Endothelial cell of hepatic sinusoid (primary cell): ENCODE data around the gene AGAP1.

Source experiments
- in situ Hi-C: cut with HindIII; loops from 2 replicates; pipeline ENCODE4 v1.10.0; 2017; ENCODE audit warnings: low sequenced_read_pairs

The AGAP1 gene

DNA sequence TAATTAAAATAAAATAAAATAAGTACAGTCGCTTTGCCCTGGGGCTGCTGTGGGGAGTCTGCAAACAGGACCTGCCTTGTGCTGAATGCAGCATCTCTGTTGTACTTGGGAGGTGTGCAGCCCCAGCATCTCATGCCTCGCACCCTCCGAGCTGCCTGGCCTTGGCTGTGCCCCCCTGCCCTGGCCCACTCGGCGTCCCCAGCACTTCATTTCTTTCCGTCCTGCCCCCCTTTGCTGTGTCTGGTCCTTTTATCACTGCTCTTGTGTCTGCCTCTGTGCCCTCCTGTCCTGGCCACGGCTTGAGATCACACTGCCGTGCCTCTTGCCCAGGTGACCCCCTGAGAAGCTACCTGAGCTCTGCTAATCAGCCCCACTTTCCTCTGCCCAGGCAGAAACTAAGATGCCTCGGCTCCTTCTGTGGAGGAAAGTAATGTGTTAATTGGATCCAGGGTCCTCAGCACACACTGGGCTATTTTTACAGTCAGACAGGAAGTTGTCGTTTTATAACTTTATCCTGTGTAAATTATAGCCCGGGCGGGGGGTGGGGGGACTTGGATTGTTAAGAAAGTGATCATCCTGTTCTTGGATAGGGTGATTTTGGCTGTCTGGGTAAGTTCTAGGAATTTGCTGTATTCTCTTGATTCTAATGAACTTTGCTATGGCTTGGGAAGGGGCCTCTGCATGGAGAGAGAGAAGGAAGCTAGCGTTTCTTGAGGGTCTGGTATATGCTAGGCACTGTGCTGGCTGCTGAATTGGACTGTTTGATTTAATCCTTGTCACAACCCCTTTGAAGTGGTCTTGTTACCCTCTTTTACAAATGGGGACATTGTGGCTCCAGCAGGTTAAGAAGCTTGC lies 69.4 kb downstream of the AGAP1 start:
- in situ Hi-C loops, result no loop called here

GRCh38 chr2:235564066-235564465 lies 70.2 kb downstream of the AGAP1 start:
- in situ Hi-C loops, result no loop called here

DNA sequence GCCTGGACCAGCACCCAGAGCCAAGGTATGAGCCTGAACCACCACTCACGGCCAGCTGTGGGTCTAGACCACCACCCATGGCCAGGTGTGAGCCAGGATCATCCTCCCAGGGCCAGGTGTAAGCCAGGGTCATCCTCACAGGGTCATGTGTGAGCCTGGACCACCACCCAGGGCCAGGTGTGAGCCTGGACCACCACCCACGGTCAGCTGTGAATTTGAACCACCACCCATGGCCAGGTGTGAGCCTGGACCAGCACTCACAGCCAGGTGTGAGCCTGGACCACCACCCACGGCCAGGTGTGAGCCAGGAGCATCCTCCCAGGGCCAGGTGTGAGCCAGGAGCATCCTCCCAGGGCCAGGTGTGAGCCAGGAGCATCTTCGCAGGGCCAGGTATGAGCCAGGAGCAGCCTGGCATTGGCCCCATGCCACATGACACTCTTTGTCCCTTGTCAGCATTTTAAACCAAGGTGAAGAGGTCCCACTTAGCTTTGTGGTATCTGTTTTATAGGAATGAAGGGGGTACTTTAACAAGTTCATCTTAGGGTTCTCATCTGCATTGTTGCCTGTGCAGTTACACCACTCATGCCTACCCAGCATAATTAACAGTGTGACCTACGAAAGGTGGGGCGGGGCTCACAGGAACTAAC lies 71.2 kb downstream of the AGAP1 start:
- in situ Hi-C loops, result loop anchor here (5.0 kb wide), 2 partner anchors 68 to 128 kb away; no protein-coding TSS in a partner anchor

DNA sequence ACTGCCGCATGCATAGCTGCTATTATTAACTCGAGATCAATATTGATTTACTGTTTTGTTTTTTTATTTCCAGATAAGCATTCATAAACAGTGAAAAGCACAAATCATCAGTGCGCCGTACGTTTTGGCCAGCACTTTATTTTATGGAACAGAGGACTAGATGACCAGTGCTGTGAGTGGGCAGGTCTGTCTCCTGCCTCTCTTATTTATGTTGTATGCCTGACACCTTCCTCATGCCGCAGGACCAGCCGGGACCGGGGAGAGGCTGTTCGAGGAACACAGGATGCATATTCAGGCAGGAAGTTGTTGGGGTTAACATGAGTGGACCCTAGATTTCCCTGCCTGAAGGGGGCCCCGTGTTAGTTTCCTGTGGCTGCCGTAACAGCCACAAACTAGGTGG lies 72.6 kb downstream of the AGAP1 start:
- in situ Hi-C loops, result loop anchor here (5.0 kb wide), 2 partner anchors 69 to 129 kb away; no protein-coding TSS in a partner anchor

- in situ Hi-C loops, result loop anchor here (5.0 kb wide), 2 partner anchors 70 to 130 kb away; no protein-coding TSS in a partner anchor
Measured at GRCh38 chr2:235566931-235567495, 73.2 kb downstream of the AGAP1 start.

DNA sequence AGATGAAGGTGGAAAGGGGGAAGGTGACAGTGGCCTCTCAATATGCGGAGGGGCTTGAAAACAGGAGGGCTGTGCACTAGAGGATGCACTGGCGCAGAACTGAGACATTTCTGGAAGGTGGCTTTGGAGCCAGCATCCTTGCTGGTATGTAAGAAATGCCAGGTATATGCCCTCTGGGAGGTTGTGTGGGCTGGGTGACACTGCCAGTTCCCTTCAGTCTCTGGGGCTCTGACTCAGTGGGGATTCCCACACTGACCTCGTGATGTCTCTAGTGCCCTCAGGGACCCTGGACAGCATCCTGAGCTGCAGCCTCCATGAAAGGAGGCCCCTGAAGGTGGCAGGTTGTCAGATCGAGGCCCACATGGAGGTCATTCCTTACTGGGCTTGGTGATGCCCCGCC lies 74.0 kb downstream of the AGAP1 start:
- in situ Hi-C loops, result loop anchor here (5.0 kb wide), 2 partner anchors 71 to 131 kb away; no protein-coding TSS in a partner anchor

DNA sequence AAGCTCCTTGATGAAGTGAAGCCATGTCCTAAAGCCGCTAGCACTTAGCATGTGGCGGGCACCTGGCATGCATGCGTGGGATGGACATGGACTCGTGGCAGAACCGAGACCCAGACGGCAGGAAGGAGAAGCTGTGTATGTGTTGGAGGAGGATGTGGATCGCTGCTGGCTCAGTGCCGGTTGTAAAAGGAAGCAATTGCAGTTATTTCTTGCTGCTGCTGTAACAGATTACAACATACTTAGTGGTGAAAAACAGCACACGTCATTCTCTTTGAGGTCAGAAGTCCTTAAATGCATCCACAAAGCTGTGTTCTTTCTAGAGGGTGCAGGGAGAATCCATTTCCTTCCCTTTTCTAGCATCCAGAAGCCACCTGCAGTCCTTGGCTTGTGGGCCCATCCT lies 74.6 kb downstream of the AGAP1 start:
- in situ Hi-C loops, result loop anchor here (5.0 kb wide), 2 partner anchors 71 to 131 kb away; no protein-coding TSS in a partner anchor

- in situ Hi-C loops, result loop anchor here (5.0 kb wide), 2 partner anchors 73 to 133 kb away; no protein-coding TSS in a partner anchor
Measured at GRCh38 chr2:235569837-235570236, 76.0 kb downstream of the AGAP1 start.

GRCh38 chr2:235570256-235570655 lies 76.4 kb downstream of the AGAP1 start:
- in situ Hi-C loops, result no loop called here

GRCh38 chr2:235570966-235571692 lies 77.3 kb downstream of the AGAP1 start:
- in situ Hi-C loops, result no loop called here

DNA sequence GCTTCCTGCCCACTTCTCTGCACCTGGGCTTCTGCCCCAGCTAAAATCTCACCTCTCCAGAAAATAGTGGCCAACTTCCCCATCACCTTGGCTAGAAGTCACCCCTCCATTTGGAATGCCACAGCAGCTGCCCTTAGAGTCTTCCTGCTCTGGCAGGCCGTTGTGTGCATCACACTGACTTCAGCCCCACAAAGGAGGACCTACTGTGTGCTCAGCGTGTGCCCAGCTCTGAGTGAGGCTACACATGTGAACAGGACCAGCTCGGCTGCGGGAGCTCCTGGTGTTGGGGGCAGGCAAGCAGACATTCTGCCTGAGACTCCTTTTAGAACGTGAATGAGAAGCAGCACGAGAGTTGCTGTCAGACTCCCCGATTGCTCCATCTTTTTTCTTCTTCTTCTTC lies 78.7 kb downstream of the AGAP1 start:
- in situ Hi-C loops, result no loop called here

DNA sequence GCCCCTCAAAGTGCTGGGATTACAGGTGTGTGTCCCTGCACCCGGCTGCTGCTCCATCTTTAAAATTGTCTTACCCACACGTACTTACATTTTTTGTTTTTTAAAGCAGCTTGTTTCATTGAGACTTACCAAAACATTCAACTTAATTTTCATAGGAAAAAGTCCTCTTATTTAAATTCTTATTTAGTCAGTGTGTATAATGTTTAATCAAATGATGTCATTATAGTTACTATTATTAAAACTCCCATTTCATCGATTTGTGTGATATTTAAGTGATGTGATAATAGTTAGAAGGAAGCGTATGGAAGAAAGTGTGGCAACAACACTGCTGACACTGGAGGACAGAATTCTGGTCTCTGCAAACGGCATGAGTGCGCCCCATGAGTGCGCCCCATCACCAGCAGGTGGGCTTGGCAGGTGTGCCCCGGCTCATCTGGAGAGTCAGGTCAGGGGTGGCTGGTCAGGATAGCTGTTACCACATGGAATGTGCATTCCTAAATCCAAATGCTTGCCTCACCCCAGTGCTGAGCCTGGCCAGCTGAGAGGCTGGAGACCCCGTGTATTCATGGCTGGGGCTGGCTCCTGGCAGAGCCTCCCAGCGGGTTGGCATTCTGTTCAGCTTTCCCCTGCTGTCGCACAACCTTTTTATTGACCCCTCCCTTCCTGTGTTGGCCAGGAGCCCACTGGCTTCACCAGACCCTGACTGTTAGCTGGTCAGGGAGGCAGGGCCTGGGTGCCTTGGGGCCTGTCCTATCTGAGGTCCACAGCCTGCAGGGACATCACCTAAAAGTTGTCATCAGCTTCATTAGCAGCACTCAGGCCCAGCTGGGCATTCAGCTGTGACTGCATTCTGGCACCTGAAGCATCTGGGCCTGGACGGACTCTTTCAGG lies 79.7 kb downstream of the AGAP1 start:
- in situ Hi-C loops, result no loop called here

GRCh38 chr2:235575431-235575830 lies 81.6 kb downstream of the AGAP1 start:
- in situ Hi-C loops, result no loop called here

DNA sequence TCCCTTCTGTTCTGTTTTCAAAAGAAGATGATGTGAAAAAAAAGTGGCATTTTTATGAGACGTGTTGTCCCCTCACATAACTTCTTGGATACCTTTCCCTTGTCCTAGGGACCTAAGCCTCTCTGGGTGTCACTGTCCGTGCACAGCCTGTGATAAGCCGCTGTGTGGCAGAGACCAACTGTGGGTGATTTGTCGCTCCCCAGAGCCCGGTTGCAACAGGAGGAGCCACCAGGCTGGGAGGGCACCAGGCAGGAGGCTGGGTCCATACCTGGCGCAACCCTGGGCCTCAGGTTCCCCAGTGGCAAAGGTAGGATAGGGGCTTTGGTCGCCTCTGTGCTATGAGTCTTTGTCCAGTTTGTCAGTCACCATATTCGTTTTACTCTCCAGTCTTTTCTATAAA lies 82.1 kb downstream of the AGAP1 start:
- in situ Hi-C loops, result no loop called here

- in situ Hi-C loops, result no loop called here
Measured at GRCh38 chr2:235576337-235576910, 82.6 kb downstream of the AGAP1 start.

DNA sequence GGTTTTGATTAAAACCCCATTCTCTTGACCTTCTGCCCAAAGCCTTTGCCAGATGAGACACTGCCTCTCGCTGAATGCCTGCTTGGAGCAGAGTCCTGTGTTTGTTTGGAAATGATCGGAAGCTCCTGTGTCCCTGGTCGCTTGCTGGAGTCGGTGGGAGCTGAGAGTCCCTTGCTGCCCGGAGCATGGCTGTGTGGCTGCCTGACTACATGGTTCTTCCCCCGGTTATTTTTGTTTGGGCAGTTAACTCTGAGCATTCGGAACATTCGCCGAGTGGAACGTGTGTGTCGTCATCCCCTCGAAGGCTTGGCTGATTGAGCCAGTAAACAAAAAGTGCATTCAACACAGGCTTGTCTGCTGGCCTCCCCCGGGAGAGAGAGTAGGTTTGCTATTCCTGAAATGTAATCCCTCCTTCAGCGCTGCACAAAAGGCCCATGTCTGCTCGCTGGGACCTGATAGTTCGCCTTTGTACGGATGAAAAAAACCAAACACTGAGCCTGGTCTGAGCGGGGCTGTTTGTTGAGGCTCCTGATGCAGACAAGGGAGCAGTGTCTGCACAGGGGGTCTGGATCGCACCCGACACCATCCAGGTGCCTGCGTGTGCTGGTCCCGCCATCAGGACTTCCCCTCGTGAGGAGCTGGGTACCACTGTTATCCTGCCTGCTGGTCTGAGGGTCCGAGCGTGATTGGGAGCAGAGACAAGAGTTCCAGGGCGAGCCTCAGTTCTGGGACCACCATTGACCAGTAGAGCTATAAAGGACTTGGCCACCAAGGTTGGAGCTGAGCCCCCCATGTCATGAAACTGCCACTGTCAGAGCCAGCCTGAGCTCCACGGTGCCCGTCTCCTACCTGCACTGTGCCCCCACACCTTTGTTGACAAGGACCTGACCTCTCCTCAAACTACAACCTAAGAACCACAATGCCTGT lies 83.8 kb downstream of the AGAP1 start:
- in situ Hi-C loops, result no loop called here

DNA sequence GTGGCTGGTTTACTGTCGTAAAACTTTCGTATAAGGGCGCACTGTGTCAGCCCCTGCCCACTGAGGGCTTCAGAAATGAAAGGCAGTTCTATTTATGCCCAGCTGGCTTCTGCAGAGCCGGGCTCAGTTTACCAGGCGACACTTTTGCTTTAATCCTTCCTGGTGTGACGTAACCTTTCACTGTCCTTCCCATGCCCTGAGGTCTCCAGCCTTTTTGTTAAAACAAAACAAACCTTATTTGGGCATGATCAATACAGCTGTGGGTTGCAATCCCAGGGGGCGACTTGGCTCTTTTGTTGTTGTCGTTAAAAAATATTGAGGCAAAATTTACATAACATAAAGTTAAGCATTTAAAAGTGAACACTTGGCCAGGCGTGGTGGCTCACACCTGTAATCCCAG lies 85.3 kb downstream of the AGAP1 start:
- in situ Hi-C loops, result no loop called here

DNA sequence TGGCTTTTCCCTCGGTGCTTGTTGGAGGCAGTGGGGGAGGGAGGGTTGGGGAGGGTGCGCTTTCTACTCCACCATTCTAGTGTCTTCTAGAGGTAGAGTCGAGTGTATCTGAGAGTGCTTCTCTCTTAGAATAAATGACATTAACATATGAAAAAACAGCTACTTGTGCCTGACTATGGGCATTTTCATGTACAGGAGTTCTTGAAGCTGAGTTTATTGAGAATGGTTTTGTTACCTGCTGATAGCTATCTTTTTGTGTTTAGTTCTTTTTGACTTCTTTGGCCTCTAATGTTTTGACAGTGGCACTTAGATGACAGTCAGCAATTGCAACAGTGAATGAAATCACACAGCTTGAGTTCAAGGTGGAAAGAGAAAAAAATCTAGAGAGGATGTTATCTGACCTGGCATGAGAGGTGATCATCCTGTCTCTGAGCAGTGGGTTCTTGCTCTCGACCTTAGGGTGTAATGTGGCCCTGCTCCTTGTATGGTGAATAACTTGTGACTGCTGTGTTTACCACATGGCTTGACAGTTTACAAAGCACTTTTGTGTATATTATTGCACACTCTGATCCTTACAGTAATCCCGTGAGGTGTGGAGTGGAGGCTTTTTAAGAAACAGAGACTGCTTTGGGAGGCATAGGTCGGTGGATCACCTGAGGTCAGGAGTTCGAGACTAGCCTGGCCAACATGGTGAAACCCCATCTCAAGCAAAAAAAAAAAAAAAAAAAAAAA lies 86.7 kb downstream of the AGAP1 start:
- in situ Hi-C loops, result no loop called here
